ENCODE measurements around the gene DRC1. TPM values are rescaled to one million over a fixed set of nuclear protein-coding genes. Genes with fewer than 3 reads are reported as not detected.

The DRC1 gene
- total RNA-seq, 1 experiment from 2014 or later = 0.18 TPM

DNA sequence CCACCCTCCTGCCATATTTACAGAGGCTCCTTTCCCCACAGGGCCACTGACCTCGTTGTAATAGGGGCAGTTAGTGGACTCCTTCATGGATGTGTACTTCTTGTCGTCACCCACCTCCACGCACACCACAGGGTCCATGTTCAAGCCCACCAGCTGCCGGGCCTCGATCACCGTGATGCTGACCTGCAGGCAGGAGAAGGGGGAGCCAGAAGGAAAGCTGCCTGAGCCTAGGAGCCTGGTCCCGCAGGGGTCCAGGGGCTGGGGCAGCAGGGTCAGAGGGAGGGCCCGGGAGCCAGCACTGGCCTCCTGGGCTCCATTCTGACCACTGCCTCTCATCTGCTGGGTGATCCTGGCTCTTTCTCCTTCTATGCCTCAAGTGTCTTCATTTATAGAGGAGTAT, 93.2 kb downstream of the DRC1 start:
- CTCF ChIA-PET = no interaction called here
- no peak overlapping the region for H3K4me3 ChIP-seq (ENCODE audit: low read depth in 2 of 2, low read length in 2 of 2)
- DNase-seq (ENCODE audit: low read depth, low spot score) = no peak
- H3K27ac ChIP-seq (ENCODE audit: low read length) = no peak overlapping the region
- ATAC-seq = no peak
- TF ChIP-seq TCF7L2 (IDR thresholded peaks at IDR 0.05; ENCODE audit: low read depth, low read length) (no peak), SIN3A (IDR thresholded peaks at IDR 0.05; ENCODE audit: borderline replicate concordance, insufficient read depth, low read depth, low read length) (no peak)
- no peaks in the 10 kb centered on the region for H3K4me1 ChIP-seq (ENCODE audit: control insufficient read depth, insufficient read depth, low read length)
- intact Hi-C loops (cut with micrococcal nuclease; ENCODE audit: unreplicated experiment) (no loop called here), in situ Hi-C loops (cut with HindIII; ENCODE audit: low pct_unique_long_range_greater_than_20kb, low sequenced_read_pairs) (no loop called here)
- H3K9me3 ChIP-seq (ENCODE audit: control insufficient read depth, insufficient read depth, low read depth, low read length) = no peaks in the 10 kb centered on the region
- POLR2A ChIA-PET = no interaction called here
- H3K36me3 ChIP-seq (ENCODE audit: control insufficient read depth, insufficient read depth, low read length) = no peaks in the 10 kb centered on the region
- BruUV-seq (replicated peaks) = no TSS peak
- peaks cover 4% of the 10 kb centered on the region; the same call in 1 of the 2 replicates for H3K27me3 ChIP-seq (ENCODE audit: control insufficient read depth, insufficient read depth, low read length)

DNA sequence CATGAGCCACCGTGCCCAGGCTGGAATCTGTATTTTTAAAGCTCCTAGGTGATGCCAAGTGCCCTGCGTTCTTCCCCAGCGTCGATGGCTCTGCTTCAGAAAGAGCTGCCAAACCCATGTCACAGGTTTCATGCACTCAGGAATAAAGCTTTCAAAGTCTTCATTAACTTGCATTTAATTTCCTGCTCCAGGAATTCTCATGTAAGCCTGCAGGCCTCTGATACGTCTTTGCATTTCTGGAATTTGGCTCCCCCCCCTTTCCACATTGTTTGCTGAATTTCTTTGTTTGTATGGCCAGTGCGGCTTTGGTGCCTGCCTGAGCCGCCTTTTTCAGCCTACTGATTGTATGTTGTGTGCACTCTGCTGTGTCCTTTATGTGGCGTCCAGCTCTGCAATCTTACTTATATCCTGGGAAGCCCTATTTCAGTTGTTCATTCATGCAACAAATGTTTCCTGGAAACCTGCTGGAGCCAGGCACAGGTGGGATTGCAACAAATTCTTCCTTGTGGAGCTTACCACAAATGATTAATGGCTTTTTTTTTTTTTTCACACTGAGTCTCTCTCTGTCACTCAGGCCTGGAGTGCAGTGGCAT, 94.1 kb downstream of the DRC1 start:
- DNase-seq (ENCODE audit: low read depth, low spot score) = no peak
- TF ChIP-seq, protein P1, sequence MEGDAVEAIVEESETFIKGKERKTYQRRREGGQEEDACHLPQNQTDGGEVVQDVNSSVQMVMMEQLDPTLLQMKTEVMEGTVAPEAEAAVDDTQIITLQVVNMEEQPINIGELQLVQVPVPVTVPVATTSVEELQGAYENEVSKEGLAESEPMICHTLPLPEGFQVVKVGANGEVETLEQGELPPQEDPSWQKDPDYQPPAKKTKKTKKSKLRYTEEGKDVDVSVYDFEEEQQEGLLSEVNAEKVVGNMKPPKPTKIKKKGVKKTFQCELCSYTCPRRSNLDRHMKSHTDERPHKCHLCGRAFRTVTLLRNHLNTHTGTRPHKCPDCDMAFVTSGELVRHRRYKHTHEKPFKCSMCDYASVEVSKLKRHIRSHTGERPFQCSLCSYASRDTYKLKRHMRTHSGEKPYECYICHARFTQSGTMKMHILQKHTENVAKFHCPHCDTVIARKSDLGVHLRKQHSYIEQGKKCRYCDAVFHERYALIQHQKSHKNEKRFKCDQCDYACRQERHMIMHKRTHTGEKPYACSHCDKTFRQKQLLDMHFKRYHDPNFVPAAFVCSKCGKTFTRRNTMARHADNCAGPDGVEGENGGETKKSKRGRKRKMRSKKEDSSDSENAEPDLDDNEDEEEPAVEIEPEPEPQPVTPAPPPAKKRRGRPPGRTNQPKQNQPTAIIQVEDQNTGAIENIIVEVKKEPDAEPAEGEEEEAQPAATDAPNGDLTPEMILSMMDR (IDR thresholded peaks at IDR 0.05) = no peak
- TF ChIP-seq SIN3A (IDR thresholded peaks at IDR 0.05; ENCODE audit: borderline replicate concordance, insufficient read depth, low read depth, low read length) = no peak
- ATAC-seq = no peak
- Histone ChIP-seq H3K27me3 (ENCODE audit: control insufficient read depth, insufficient read depth, low read length) (peaks cover 4% of the 10 kb centered on the region; the same call in 1 of the 2 replicates), H3K9me3 (ENCODE audit: control insufficient read depth, insufficient read depth, low read depth, low read length) (no peaks in the 10 kb centered on the region), H3K36me3 (ENCODE audit: control insufficient read depth, insufficient read depth, low read length) (no peaks in the 10 kb centered on the region), H3K4me1 (ENCODE audit: control insufficient read depth, insufficient read depth, low read length) (no peaks in the 10 kb centered on the region), H3K4me3 (ENCODE audit: low read depth in 2 of 2, low read length in 2 of 2) (no peak overlapping the region), H3K27ac (ENCODE audit: low read length) (no peak overlapping the region)
- no TSS peak for BruUV-seq (replicated peaks)
- ChIA-PET POLR2A (interaction anchor here (0.6 kb wide), 1 partner anchor 10 kb away, joined by 13 read pairs; no protein-coding TSS in a partner anchor), CTCF (interaction anchor here (0.6 kb wide), 1 partner anchor 34 kb away, joined by 3 read pairs; no protein-coding TSS in a partner anchor)
- in situ Hi-C loops (cut with HindIII; ENCODE audit: low pct_unique_long_range_greater_than_20kb, low sequenced_read_pairs) (no loop called here), intact Hi-C loops (cut with micrococcal nuclease; ENCODE audit: unreplicated experiment) (no loop called here)

DNA sequence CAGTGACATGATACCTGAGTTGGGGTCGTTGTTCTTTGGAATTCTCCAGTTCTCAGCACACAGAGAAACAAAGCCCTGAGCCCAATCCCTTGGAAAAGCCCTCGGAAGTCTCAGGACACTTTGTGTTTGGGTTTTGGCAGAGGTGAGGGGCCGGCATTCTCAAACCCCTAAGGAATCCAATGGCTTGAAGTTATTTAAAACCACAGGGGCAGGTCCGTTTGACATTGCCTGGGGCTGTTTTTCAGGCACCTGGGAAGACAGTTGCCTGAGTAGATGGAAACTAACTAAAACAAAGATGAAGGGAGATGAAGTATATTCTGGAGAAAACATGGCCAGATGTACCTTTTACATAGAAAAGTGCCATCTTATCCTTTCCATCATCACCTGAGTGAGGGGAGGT, 98.7 kb downstream of the DRC1 start:
- intact Hi-C loops (cut with micrococcal nuclease; ENCODE audit: unreplicated experiment) = no loop called here
- Histone ChIP-seq H3K4me1 (ENCODE audit: control insufficient read depth, insufficient read depth, low read length) (no peaks in the 10 kb centered on the region), H3K27ac (ENCODE audit: low read length) (no peak overlapping the region), H3K27me3 (ENCODE audit: control insufficient read depth, insufficient read depth, low read length) (peaks cover 11% of the 10 kb centered on the region), H3K36me3 (ENCODE audit: control insufficient read depth, insufficient read depth, low read length) (no peaks in the 10 kb centered on the region), H3K9me3 (ENCODE audit: control insufficient read depth, insufficient read depth, low read depth, low read length) (no peaks in the 10 kb centered on the region), H3K4me3 (ENCODE audit: low read depth in 2 of 2, low read length in 2 of 2) (no peak overlapping the region)
- POLR2A ChIA-PET = no interaction called here
- no TSS peak for BruUV-seq (replicated peaks)
- no peak for DNase-seq (ENCODE audit: low read depth, low spot score)
- TF ChIP-seq SIN3A (IDR thresholded peaks at IDR 0.05; ENCODE audit: borderline replicate concordance, insufficient read depth, low read depth, low read length) (no peak), POLR2AphosphoS5 (IDR thresholded peaks at IDR 0.05; ENCODE audit: low read depth, low read length) (no peak), TCF7L2 (IDR thresholded peaks at IDR 0.05; ENCODE audit: low read depth, low read length) (no peak)
- TF ChIP-seq, protein P1 (IDR thresholded peaks at IDR 0.05) = no peak
- TF ChIP-seq, protein P2, sequence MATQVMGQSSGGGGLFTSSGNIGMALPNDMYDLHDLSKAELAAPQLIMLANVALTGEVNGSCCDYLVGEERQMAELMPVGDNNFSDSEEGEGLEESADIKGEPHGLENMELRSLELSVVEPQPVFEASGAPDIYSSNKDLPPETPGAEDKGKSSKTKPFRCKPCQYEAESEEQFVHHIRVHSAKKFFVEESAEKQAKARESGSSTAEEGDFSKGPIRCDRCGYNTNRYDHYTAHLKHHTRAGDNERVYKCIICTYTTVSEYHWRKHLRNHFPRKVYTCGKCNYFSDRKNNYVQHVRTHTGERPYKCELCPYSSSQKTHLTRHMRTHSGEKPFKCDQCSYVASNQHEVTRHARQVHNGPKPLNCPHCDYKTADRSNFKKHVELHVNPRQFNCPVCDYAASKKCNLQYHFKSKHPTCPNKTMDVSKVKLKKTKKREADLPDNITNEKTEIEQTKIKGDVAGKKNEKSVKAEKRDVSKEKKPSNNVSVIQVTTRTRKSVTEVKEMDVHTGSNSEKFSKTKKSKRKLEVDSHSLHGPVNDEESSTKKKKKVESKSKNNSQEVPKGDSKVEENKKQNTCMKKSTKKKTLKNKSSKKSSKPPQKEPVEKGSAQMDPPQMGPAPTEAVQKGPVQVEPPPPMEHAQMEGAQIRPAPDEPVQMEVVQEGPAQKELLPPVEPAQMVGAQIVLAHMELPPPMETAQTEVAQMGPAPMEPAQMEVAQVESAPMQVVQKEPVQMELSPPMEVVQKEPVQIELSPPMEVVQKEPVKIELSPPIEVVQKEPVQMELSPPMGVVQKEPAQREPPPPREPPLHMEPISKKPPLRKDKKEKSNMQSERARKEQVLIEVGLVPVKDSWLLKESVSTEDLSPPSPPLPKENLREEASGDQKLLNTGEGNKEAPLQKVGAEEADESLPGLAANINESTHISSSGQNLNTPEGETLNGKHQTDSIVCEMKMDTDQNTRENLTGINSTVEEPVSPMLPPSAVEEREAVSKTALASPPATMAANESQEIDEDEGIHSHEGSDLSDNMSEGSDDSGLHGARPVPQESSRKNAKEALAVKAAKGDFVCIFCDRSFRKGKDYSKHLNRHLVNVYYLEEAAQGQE (IDR thresholded peaks at IDR 0.05; ENCODE audit: insufficient read depth in 1 of 2, low read depth in 2 of 2, low read length in 1 of 2) = no peak
- CTCF ChIA-PET = no interaction called here
- in situ Hi-C loops (cut with HindIII; ENCODE audit: low pct_unique_long_range_greater_than_20kb, low sequenced_read_pairs) = no loop called here
- ATAC-seq = no peak
